HEK293 (cell line): Measurements from ENCODE around the gene DAAM1.

Experiments
- CTCF ChIP-seq: fragments of 450-650 bp; formaldehyde crosslinking; IDR thresholded peaks from 2 replicates; pipeline ENCODE4 v1.5.1; 2016; ENCODE audit warnings: missing biosample characterization, missing genetic modification characterization
- ZBTB1 ChIP-seq: fragments of 450-650 bp; formaldehyde crosslinking; IDR thresholded peaks from 2 replicates; pipeline ENCODE4 v1.5.1; 2016; ENCODE audit warnings: missing biosample characterization, missing genetic modification characterization
- ZBTB10 ChIP-seq: fragments of 450-650 bp; formaldehyde crosslinking; IDR thresholded peaks from 2 replicates; pipeline ENCODE4 v1.5.1; 2016; ENCODE audit warnings: missing biosample characterization, missing genetic modification characterization
- ZBTB7A ChIP-seq: fragments of 450-650 bp; formaldehyde crosslinking; IDR thresholded peaks from 2 replicates; pipeline ENCODE4 v1.5.1; 2016; ENCODE audit warnings: low read depth, missing biosample characterization, missing genetic modification characterization
- ZNF777 ChIP-seq: fragments of 450-650 bp; formaldehyde crosslinking; IDR thresholded peaks from 2 replicates; pipeline ENCODE4 v1.5.1; 2017; ENCODE audit warnings: missing biosample characterization, missing genetic modification characterization, borderline replicate concordance

- TF ChIP-seq CTCF (tag by site-specific recombination) (no peak), ZBTB1 (tag by site-specific recombination) (no peak), ZBTB7A (tag by site-specific recombination) (no peak), ZNF777 (tag by site-specific recombination) (no peak), ZBTB10 (tag by site-specific recombination) (no peak)
Measured at GRCh38 chr14:59346329-59346728, 157.9 kb downstream of the DAAM1 start.
